HL-60 (cell line): Measurements from ENCODE around the gene USH2A.

Experiments
- GABPA ChIP-seq: IDR thresholded peaks from 2 replicates; pipeline ENCODE4 v1.6.1; 2012; ENCODE audit warnings: low read depth
- TF ChIP-seq, protein P1 (sequence below): IDR thresholded peaks from one replicate; pipeline ENCODE4 v1.5.1; 2011; ENCODE audit warnings: low read length, control low read depth, inconsistent platforms; ENCODE audit not compliant: insufficient read depth

DNA sequence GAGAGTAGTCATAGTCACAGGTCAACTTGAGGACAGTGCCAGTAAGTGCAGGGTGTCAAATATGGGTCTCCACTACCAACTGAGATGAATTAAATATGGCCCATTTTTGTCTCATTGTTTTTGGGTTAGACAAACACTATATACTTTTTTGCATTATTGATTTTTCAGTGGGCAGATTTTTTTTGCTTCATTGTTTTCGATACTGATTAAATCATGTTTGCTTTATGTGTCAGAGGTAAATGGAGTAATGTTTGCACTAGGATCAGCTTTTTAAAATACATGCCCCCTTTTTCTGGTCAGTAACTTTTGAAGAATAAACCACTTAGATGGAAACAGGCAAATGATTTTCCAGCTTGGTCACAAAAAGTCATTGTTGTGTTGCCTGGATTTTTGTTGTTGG is 199.0 kb downstream of the USH2A start:
- TF ChIP-seq, protein P1, sequence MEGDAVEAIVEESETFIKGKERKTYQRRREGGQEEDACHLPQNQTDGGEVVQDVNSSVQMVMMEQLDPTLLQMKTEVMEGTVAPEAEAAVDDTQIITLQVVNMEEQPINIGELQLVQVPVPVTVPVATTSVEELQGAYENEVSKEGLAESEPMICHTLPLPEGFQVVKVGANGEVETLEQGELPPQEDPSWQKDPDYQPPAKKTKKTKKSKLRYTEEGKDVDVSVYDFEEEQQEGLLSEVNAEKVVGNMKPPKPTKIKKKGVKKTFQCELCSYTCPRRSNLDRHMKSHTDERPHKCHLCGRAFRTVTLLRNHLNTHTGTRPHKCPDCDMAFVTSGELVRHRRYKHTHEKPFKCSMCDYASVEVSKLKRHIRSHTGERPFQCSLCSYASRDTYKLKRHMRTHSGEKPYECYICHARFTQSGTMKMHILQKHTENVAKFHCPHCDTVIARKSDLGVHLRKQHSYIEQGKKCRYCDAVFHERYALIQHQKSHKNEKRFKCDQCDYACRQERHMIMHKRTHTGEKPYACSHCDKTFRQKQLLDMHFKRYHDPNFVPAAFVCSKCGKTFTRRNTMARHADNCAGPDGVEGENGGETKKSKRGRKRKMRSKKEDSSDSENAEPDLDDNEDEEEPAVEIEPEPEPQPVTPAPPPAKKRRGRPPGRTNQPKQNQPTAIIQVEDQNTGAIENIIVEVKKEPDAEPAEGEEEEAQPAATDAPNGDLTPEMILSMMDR = no peak
- no peak for TF ChIP-seq GABPA
